Measurements from ENCODE around the gene PLEKHG2. TPM values are rescaled to one million over a fixed set of nuclear protein-coding genes. Genes with fewer than 3 reads are reported as not detected.
A peak's percentile ranks its signal among the peaks of the same experiment; 100 is the strongest.

PLEKHG2 gene
- total RNA-seq, 1 donor from 2014 or later, result 37.8 TPM

GRCh38 chr19:39385629-39386411, 26.6 kb upstream of the PLEKHG2 start:
- DNase-seq (ENCODE audit: low spot score), result no peak

- no peak for DNase-seq (ENCODE audit: low spot score)
Measured at GRCh38 chr19:39386557-39386956, 25.9 kb upstream of the PLEKHG2 start.

- DNase-seq (ENCODE audit: low spot score), result no peak
Measured at GRCh38 chr19:39388657-39389056, 23.8 kb upstream of the PLEKHG2 start.

GRCh38 chr19:39389631-39390414, 22.6 kb upstream of the PLEKHG2 start:
- no peak for DNase-seq (ENCODE audit: low spot score)

- no peak for DNase-seq (ENCODE audit: low spot score)
Measured at GRCh38 chr19:39390451-39390750, 22.1 kb upstream of the PLEKHG2 start.

GRCh38 chr19:39390751-39391437, 21.6 kb upstream of the PLEKHG2 start, which contains the start of the genes MED29 and PAF1:
MED29 (plus strand) TSS chr19:39391378; CDS start chr19:39391423, 45 bp downstream.
PAF1 (minus strand) TSS chr19:39391106; CDS start chr19:39390864, 242 bp downstream.
- DNase-seq (ENCODE audit: low spot score), result peak; percentile 100

- peak; percentile 86 for DNase-seq (ENCODE audit: low spot score)
Measured at GRCh38 chr19:39397360-39398296, 14.8 kb upstream of the PLEKHG2 start.

GRCh38 chr19:39398297-39398864, 14.1 kb upstream of the PLEKHG2 start:
- DNase-seq (ENCODE audit: low spot score), result peak; percentile 69

- DNase-seq (ENCODE audit: low spot score), result no peak
Measured at GRCh38 chr19:39399668-39400050, 12.8 kb upstream of the PLEKHG2 start.

GRCh38 chr19:39400061-39400460, 12.4 kb upstream of the PLEKHG2 start:
- DNase-seq (ENCODE audit: low spot score), result no peak

- no peak for DNase-seq (ENCODE audit: low spot score)
Measured at GRCh38 chr19:39401070-39401548, 11.4 kb upstream of the PLEKHG2 start.

GRCh38 chr19:39401549-39402345, 10.7 kb upstream of the PLEKHG2 start:
- no peak for DNase-seq (ENCODE audit: low spot score)

GRCh38 chr19:39402346-39403300, 9.8 kb upstream of the PLEKHG2 start:
- peak; percentile 93 for DNase-seq (ENCODE audit: low spot score)

GRCh38 chr19:39403331-39404312, 8.8 kb upstream of the PLEKHG2 start:
- peak; percentile 98 for DNase-seq (ENCODE audit: low spot score)

- no peak for DNase-seq (ENCODE audit: low spot score)
Measured at GRCh38 chr19:39405261-39405957, 7.1 kb upstream of the PLEKHG2 start.

- DNase-seq (ENCODE audit: low spot score), result no peak
Measured at GRCh38 chr19:39405958-39406655, 6.4 kb upstream of the PLEKHG2 start.

Data from umbilical cord (tissue), 2 donors.